Measurements from ENCODE around the gene STAM.

Gene STAM

GRCh38 chr10:17725703-17726102 lies 81.8 kb downstream of the STAM start:
- Histone ChIP-seq H3K27me3 (replicated peaks; ENCODE audit: insufficient read depth, low read length) (no peaks in the 10 kb centered on the region), H3K4me1 (ENCODE audit: low read length) (no peaks in the 10 kb centered on the region), H4K20me1 (ENCODE audit: insufficient read depth, low read length) (no peaks in the 10 kb centered on the region), H3K9ac (ENCODE audit: low read length) (no peak overlapping the region), H3K79me2 (ENCODE audit: low read length) (no peaks in the 10 kb centered on the region), H3K4me3 (ENCODE audit: low read length) (no peak overlapping the region), H3K36me3 (replicated peaks; ENCODE audit: insufficient read depth, low read length) (no peaks in the 10 kb centered on the region), H3K27ac (ENCODE audit: low read length) (no peak overlapping the region), H3F3A (ENCODE audit: insufficient read depth, low read length) (no peaks in the 10 kb centered on the region), H3K9me2 (replicated peaks; ENCODE audit: insufficient read depth, low read length) (no peaks in the 10 kb centered on the region), H3K9me3 (replicated peaks; ENCODE audit: insufficient read depth, low read length) (no peaks in the 10 kb centered on the region), H3K4me2 (ENCODE audit: low read depth, low read length) (no peak overlapping the region), H2AFZ (ENCODE audit: low read length) (no peak overlapping the region)
- DNase-seq = no peak
- TF ChIP-seq EZH2 (optimal IDR thresholded peaks at IDR 0.05; ENCODE audit: low read depth, low read length) (no peak), EZH2phosphoT487 (IDR thresholded peaks at IDR 0.05; ENCODE audit: low read length) (no peak), CTCF (IDR thresholded peaks at IDR 0.05; ENCODE audit: low read length) (no peak)

DNA sequence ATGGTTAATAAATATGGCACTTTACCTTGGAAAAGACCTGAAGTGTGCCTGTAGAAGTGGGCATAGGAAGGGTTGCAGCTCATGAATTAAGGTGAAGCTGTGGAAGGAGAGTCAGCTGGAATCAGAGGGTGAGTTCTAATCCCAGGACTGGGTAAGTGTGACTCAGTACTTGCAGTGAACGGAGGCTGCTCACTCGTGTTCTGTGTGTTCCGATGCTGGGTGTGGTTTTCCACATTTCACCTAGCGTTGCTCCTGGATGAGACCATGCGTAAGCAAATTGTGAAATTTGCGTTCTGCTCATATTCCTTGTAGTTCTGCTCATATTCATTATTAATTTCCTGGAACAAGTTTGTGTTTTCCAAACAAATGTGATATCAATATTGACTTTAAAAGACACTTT lies 85.7 kb downstream of the STAM start:
- no peaks in the 10 kb centered on the region for H3K36me3 ChIP-seq (replicated peaks; ENCODE audit: insufficient read depth, low read length)

DNA sequence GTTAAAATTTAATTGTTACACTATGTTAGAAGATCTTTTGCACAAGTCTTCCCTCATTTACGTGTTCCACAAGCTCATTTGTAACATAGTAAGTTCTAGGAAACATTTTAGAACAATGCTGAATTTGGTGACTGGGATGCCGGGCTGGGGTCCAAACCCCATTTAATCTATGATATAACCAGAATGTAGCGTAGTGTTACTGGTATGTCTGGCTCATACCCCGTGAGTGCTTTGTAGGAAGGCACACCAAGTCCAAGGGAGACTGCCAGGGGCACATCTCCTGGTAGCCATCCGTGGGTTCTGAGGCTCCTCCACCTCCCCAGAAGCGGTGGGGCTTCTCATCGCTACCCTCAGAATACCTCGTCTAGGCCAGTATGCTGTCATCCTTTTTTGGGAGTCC lies 86.7 kb downstream of the STAM start:
- Histone ChIP-seq H3K9ac (ENCODE audit: low read length) (no peak overlapping the region), H3K36me3 (replicated peaks; ENCODE audit: insufficient read depth, low read length) (no peaks in the 10 kb centered on the region), H3K9me2 (replicated peaks; ENCODE audit: insufficient read depth, low read length) (no peaks in the 10 kb centered on the region), H3K4me2 (ENCODE audit: low read depth, low read length) (no peak overlapping the region), H3K27me3 (replicated peaks; ENCODE audit: insufficient read depth, low read length) (no peaks in the 10 kb centered on the region), H3K79me2 (ENCODE audit: low read length) (no peaks in the 10 kb centered on the region), H3K27ac (ENCODE audit: low read length) (no peak overlapping the region), H3K9me3 (replicated peaks; ENCODE audit: insufficient read depth, low read length) (no peaks in the 10 kb centered on the region), H4K20me1 (ENCODE audit: insufficient read depth, low read length) (no peaks in the 10 kb centered on the region), H3F3A (ENCODE audit: insufficient read depth, low read length) (no peaks in the 10 kb centered on the region), H3K4me1 (ENCODE audit: low read length) (no peaks in the 10 kb centered on the region), H2AFZ (ENCODE audit: low read length) (no peak overlapping the region), H3K4me3 (ENCODE audit: low read length) (no peak overlapping the region)
- TF ChIP-seq EZH2 (optimal IDR thresholded peaks at IDR 0.05; ENCODE audit: low read depth, low read length) (no peak), EZH2phosphoT487 (IDR thresholded peaks at IDR 0.05; ENCODE audit: low read length) (no peak)
- DNase-seq = no peak

More for the DNA sequence above, 85.7 kb downstream of the STAM start:
- Histone ChIP-seq H3K9ac (ENCODE audit: low read length) (no peak overlapping the region), H3K4me2 (ENCODE audit: low read depth, low read length) (no peak overlapping the region), H3K4me1 (ENCODE audit: low read length) (no peaks in the 10 kb centered on the region), H3K79me2 (ENCODE audit: low read length) (no peaks in the 10 kb centered on the region), H3F3A (ENCODE audit: insufficient read depth, low read length) (no peaks in the 10 kb centered on the region), H3K4me3 (ENCODE audit: low read length) (no peak overlapping the region), H3K9me3 (replicated peaks; ENCODE audit: insufficient read depth, low read length) (no peaks in the 10 kb centered on the region), H3K9me2 (replicated peaks; ENCODE audit: insufficient read depth, low read length) (no peaks in the 10 kb centered on the region), H2AFZ (ENCODE audit: low read length) (no peak overlapping the region), H3K27ac (ENCODE audit: low read length) (no peak overlapping the region), H4K20me1 (ENCODE audit: insufficient read depth, low read length) (no peaks in the 10 kb centered on the region), H3K27me3 (replicated peaks; ENCODE audit: insufficient read depth, low read length) (no peaks in the 10 kb centered on the region)
- TF ChIP-seq EZH2 (optimal IDR thresholded peaks at IDR 0.05; ENCODE audit: low read depth, low read length) (no peak), CTCF (IDR thresholded peaks at IDR 0.05; ENCODE audit: low read length) (no peak), EZH2phosphoT487 (IDR thresholded peaks at IDR 0.05; ENCODE audit: low read length) (no peak)
- no peak for DNase-seq

DNA sequence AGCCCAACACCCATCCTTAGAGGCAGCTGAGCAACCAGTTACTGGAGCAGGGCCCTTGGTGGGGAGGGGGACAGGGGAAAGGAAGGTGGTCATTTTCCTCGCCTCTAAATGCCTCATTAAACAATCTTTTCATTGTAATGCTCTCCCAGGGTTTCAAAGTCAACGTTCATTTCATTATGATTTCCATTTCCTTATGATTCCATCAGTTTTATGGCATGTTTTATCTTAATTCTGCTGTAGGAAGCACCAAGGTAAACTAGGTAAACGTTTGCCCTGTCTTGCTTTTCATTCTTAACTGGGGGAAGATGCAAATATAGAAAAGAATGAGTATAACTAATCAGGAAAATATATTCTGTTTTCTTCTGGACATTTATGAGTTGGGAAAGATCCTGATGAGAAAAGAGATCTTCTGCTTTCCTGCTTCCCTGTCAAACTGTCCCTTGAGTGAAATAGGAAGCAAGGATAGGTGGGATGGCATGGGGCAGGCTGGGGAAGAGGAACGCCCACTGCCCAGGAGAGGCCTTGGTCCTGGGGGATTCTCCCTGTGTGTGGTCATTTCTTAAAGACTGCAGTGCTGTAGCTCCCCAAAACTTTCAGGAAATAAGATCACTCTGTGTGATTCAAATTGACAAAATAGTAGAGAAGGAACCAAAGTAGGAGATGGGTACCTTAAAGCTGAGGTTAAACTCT lies 87.5 kb downstream of the STAM start:
- no peaks in the 10 kb centered on the region for H3K9me2 ChIP-seq (replicated peaks; ENCODE audit: insufficient read depth, low read length)
- no peak overlapping the region for H3K4me3 ChIP-seq (ENCODE audit: low read length)
- H3K9me3 ChIP-seq (replicated peaks; ENCODE audit: insufficient read depth, low read length) = no peaks in the 10 kb centered on the region
- no peaks in the 10 kb centered on the region for H4K20me1 ChIP-seq (ENCODE audit: insufficient read depth, low read length)
- H3F3A ChIP-seq (ENCODE audit: insufficient read depth, low read length) = no peaks in the 10 kb centered on the region
- no peaks in the 10 kb centered on the region for H3K27me3 ChIP-seq (replicated peaks; ENCODE audit: insufficient read depth, low read length)
- H3K9ac ChIP-seq (ENCODE audit: low read length) = no peak overlapping the region
- H3K79me2 ChIP-seq (ENCODE audit: low read length) = no peaks in the 10 kb centered on the region
- H2AFZ ChIP-seq (ENCODE audit: low read length) = no peak overlapping the region
- TF ChIP-seq EZH2 (optimal IDR thresholded peaks at IDR 0.05; ENCODE audit: low read depth, low read length) (no peak), CTCF (IDR thresholded peaks at IDR 0.05; ENCODE audit: low read length) (no peak), EZH2phosphoT487 (IDR thresholded peaks at IDR 0.05; ENCODE audit: low read length) (no peak)
- no peak overlapping the region for H3K27ac ChIP-seq (ENCODE audit: low read length)
- no peak overlapping the region for H3K4me2 ChIP-seq (ENCODE audit: low read depth, low read length)
- H3K4me1 ChIP-seq (ENCODE audit: low read length) = no peaks in the 10 kb centered on the region
- H3K36me3 ChIP-seq (replicated peaks; ENCODE audit: insufficient read depth, low read length) = no peaks in the 10 kb centered on the region
- DNase-seq = no peak

Data from MM.1S (cell line).